Activated T-helper 17 cell treated with anti-CD3 and anti-CD28 coated beads, Interleukin-2, amount 50 U/mL, for 72 hours (primary cell): Measurements from ENCODE around the gene CACNA1H. TPM values are rescaled to one million over a fixed set of nuclear protein-coding genes. Genes with fewer than 3 reads are reported as not detected.
"Not testable (repeated sequence)": the region's sequence is repeated elsewhere in the genome, so short reads cannot be mapped to it uniquely, and the experiment has no call there.

Experiments used
- ATAC-seq: fragments of 150-1000 bp; cut with Tn5 transposase; replicated peaks from 2 replicates; pipeline ENCODE4 v1.10.0; 2021; ENCODE audit warnings: mild to moderate bottlenecking, moderate library complexity
- H3K27ac Mint-ChIP-seq: one replicate; pipeline ENCODE4 v1.8.0; 2022; ENCODE audit warnings: mixed read lengths
- H3K27me3 Mint-ChIP-seq: one replicate; pipeline ENCODE4 v1.8.0; 2022; ENCODE audit warnings: mixed read lengths
- H3K36me3 Mint-ChIP-seq: one replicate; pipeline ENCODE4 v1.8.0; 2022; ENCODE audit warnings: low read depth, mild to moderate bottlenecking, mixed read lengths
- H3K4me1 Mint-ChIP-seq: one replicate; pipeline ENCODE4 v1.8.0; 2022; ENCODE audit warnings: mixed read lengths
- H3K4me3 Mint-ChIP-seq: one replicate; pipeline ENCODE4 v1.8.0; 2022; ENCODE audit warnings: mild to moderate bottlenecking, mixed read lengths
- H3K9me3 Mint-ChIP-seq: one replicate; pipeline ENCODE4 v1.8.0; 2022; ENCODE audit warnings: mixed read lengths
- total RNA-seq, 2 donors: library from RNA; stranded (reverse); gene quantifications; one replicate each; pipeline ENCODE4 v1.2.3, GENCODE V29; 2022

CACNA1H gene
- total RNA-seq, 2 donors from 2014 or later, result 1.4 to 1.9 TPM

DNA sequence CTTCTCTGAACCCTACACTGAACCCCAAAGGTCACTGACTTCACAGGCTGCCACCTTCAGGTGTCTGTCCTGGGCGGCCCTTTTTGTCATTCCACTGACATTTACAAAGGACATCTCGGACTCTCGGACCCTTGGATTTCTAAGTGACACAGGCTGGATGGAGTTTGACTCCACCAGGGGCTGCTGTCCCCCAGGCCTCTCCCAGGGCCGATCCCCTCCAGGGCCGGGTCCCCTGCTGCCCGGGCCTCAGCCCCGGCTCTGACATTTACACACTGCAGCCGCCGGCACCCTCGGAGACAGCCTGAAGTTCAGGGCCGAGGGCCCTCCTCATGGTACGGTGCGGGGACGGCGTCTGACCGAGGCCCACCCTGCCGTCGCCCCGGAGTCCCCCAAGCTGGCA, 24.1 kb downstream of the CACNA1H start:
- no peak for ATAC-seq
- H3K4me3 Mint-ChIP-seq, result no peak overlapping the region
- no peaks in the 10 kb centered on the region for H3K4me1 Mint-ChIP-seq
- H3K27me3 Mint-ChIP-seq, result no peaks in the 10 kb centered on the region
- no peaks in the 10 kb centered on the region for H3K36me3 Mint-ChIP-seq
- H3K9me3 Mint-ChIP-seq, result no peaks in the 10 kb centered on the region
- no peak overlapping the region for H3K27ac Mint-ChIP-seq

DNA sequence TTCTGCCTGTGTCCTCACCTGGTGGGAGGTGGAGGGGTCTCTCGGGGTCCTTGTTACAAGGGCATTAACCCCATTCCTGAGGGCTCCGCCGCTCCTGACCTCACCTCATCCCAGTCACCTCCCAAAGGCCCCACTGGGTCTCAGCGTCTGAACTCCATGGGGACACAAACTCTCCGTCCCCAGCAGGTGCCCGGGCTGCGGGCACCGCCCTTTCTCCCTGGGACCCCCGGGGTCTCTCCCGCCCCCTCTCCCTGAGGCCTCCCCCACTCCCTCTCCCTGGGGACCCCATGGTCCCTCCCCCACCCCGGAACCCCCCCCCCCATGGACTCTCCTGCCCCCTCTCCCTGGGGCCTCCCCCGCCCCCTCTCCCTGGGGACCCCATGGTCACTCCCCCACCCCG, 24.8 kb downstream of the CACNA1H start:
- H3K36me3 Mint-ChIP-seq, result no peaks in the 10 kb centered on the region
- no peaks in the 10 kb centered on the region for H3K4me1 Mint-ChIP-seq
- H3K9me3 Mint-ChIP-seq, result no peaks in the 10 kb centered on the region
- H3K27me3 Mint-ChIP-seq, result no peaks in the 10 kb centered on the region
- no peak for ATAC-seq
- H3K27ac Mint-ChIP-seq, result no peak overlapping the region
- no peak overlapping the region for H3K4me3 Mint-ChIP-seq

DNA sequence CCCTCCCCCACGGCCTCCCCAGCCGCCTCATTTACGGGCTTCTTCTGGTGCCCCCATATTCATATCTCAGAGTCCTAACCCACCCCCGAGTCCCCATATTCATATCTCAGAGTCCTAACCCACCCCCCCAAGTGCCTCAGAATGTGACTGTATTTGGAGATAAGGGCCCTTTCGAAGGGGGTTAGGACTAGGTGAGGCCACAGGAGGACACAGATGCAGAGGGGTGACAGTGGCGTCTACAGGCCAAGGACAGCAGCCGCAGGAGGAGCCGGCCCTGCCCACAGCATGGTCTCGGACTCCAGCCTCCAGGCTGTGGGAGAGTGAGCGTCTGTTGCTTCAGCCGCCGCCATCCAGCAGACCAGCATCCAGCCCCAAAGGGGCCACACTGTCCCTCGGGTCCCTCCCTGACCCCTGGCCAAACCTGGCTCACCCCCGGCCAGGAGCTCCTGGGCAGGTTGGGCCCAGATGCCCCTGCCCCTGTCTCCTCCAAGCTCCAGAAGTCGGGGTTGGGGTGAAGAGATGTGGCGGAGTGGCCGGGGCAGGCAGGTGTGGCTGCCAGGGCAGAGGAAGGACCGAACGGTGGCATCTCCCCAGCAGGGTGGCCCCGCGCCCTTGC, 25.5 kb downstream of the CACNA1H start:
- H3K36me3 Mint-ChIP-seq, result no peaks in the 10 kb centered on the region
- H3K4me3 Mint-ChIP-seq, result no peak overlapping the region
- H3K27me3 Mint-ChIP-seq, result no peaks in the 10 kb centered on the region
- no peaks in the 10 kb centered on the region for H3K4me1 Mint-ChIP-seq
- no peak overlapping the region for H3K27ac Mint-ChIP-seq
- H3K9me3 Mint-ChIP-seq, result no peaks in the 10 kb centered on the region
- no peak for ATAC-seq

DNA sequence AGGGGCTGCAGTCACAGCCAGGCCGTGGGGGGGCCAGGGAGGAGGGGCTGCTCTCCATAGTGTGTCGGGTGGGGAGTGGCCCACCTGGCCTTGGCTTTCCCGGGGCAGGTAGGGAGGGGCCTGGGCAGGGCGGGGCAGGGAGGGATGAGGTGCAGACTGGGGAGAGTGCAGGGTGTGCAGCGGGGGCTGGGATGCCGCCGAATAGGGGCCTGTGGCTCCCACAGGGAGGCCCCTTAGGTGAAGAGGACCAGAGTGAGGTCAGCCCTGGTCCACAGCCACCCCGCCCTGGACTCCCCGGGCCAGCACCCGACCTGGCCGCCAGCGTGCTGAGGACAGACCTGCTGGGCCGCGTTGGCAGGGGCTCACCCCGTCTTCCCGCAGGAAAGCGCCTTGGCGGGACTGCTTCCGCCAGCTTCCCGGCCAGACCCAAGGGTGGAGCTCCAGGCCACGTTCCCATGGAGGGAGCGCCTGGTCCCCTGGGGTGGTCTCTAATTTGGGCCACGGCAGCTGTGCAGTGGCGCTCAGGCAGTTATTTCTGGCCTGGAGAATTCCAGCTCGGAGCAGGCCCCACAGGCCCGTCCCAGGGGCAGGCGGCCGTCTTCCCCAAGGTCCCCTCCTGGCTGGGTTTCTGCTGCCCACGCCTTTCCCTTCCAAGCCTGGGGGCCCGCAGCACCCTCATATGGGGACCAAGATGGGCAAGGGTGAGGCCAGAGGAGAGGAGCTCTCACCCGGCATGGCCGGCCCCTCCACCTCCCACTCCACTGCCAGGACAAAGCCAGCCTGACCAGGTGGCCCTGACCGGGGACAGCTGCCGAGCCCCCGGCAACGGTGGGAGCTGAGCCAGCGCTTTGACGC, 27.9 kb downstream of the CACNA1H start:
- no peaks in the 10 kb centered on the region for H3K4me1 Mint-ChIP-seq
- no peaks in the 10 kb centered on the region for H3K27me3 Mint-ChIP-seq
- no peaks in the 10 kb centered on the region for H3K36me3 Mint-ChIP-seq
- no peak for ATAC-seq
- H3K27ac Mint-ChIP-seq, result no peak overlapping the region
- no peak overlapping the region for H3K4me3 Mint-ChIP-seq
- H3K9me3 Mint-ChIP-seq, result no peaks in the 10 kb centered on the region

DNA sequence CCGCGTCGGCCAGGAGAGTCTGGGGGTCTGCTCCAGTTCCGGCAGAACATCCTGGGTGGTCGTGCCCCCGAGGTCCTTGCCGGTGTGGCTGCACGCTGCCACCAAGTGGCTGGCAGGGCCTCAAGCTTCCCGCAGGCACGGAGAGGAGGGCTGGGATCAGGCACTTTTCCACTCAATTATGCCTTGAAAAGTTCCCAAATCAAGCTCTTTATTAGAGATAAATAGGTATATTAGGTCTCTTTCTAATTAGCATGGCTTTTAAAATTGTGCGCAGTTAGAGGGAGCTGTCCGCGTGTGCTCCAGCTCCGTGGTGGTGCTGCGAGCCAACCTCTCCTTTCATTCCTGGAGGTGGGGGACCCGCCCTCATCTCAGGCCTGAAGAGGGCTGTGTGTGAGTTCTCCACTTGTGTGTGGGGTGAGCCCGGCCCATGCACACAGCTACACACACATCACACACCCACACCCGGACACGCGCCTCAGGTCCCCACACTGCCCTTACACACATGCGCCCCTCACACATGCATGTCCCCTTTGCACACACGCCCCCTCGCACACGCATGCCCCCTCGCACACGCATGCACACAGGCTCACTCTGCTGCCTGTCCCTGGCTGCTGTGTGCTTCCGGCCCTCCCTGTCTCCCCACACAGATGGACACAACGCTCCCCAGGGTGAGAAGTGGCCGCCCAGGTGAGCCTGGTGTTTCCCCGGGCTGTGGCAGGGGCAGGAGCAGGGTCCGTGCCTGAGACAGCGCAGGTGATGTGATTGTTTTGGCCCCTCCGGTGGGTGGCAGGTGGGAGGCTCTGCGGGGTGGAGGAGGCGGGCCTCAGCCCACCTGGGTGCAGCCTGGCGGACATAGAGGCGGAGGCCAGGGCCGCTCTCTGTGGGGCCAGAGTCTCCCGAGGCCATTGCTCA, 28.8 kb downstream of the CACNA1H start:
- Mint-ChIP-seq H3K9me3 (no peaks in the 10 kb centered on the region), H3K36me3 (no peaks in the 10 kb centered on the region), H3K4me1 (no peaks in the 10 kb centered on the region), H3K27me3 (no peaks in the 10 kb centered on the region), H3K27ac (no peak overlapping the region), H3K4me3 (no peak overlapping the region)
- ATAC-seq, result no peak

DNA sequence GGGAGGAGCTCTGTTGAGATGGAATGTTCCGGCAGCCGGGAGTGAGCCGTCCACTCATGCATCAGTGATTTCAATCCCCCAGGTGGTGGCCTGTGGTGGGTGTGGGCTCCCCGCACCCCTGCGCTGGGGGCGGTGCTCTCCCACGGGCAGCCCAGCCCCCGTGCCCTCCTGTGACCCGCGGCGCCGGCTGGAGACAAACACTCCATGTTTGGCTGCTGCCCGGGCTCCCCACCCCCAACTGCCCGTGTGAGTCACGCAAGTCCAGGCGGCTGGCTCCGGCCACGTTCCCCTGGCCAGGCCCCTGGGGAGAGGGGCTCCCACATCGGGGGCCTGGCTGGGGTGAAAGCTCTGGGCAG, 29.4 kb downstream of the CACNA1H start:
- Mint-ChIP-seq H3K4me1 (no peaks in the 10 kb centered on the region), H3K36me3 (no peaks in the 10 kb centered on the region), H3K27ac (no peak overlapping the region), H3K9me3 (no peaks in the 10 kb centered on the region), H3K4me3 (no peak overlapping the region), H3K27me3 (no peaks in the 10 kb centered on the region)
- ATAC-seq, result no peak

DNA sequence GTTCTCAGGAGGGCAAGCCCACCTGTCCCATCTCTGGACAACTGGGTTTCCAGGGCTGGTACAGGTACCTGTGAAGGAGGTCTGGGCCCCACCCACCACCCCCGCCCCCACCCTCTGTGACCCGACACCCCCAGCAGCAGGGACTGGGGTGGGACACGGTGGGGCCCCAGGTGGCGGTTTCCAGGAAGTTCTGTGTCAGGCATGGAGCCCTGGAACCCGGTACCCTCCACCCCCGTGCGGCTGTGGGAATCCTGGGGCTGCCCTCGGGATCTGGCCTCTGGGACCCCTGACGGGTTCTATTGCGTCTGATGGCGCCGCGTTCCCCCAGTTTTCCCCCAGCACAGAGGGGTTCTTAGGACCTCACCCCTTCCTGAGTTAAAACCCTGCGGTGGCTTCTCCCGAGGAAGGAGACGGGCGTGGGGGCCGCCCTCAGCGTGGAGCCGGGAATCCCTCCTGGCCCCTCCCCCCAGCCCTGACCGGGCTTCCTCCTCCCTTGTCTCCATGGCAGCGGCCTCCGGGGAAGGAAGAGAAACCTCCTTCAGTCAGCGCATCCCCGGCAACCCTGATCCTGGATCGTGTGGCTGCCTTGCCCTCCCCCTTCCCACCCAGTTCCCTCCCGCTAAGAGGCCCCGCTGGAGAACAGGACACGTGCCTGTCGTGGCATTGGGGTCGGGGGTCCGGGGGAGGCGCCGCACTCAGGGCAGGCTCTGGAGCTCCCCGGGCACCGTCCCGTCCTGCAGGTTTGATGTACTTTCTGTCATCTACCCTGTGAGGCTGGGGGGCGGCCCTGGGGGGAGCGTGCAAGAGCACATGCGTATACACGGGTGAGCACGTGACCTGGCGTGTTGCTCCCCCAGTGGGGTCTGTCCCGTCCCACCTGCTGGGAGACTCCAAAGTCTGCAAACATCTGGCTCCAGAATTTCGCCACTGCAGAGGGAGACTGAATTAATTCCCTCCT, 30.3 kb downstream of the CACNA1H start:
- no peak for ATAC-seq
- Mint-ChIP-seq H3K27ac (no peak overlapping the region), H3K27me3 (no peaks in the 10 kb centered on the region)

DNA sequence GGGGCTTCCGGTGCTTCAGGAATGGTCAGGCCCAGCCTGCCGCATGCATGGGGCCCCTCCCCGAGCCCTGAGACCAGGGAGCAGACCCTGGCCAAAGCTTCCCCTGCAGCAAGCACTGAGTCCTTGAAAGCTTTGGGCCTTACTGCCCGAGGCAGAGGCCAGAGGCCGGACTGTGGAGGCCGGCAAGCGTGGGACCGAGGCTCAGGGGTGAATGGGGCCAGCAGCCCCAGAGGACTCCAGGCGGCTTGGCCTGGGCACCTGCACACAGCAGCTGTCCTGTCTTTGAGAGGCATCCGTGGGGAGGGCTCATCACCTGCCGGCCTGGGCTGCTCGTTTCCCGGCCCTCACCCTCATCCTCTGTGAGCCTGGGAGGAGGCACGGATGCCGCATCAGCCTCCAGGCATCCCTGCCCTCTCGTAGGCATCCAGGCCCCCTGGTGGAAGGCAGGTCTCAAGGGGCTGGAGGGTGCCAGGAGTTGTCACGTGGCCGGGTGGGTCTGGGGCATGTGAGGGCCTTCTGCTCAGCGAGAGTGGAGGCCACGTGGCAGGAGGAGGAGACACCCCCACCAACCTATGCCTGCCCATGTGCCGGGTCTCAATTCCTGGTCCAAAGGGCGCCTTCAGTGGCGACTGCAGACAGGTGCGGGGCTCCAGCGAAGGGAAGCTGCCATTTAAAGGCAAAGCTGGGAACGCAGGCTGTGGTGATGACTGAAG, 31.4 kb downstream of the CACNA1H start:
- ATAC-seq, result no peak
- no peaks in the 10 kb centered on the region for H3K9me3 Mint-ChIP-seq
- no peak overlapping the region for H3K4me3 Mint-ChIP-seq
- H3K4me1 Mint-ChIP-seq, result no peaks in the 10 kb centered on the region
- no peaks in the 10 kb centered on the region for H3K27me3 Mint-ChIP-seq
- H3K36me3 Mint-ChIP-seq, result no peaks in the 10 kb centered on the region
- H3K27ac Mint-ChIP-seq, result no peak overlapping the region

More for the DNA sequence above, 30.3 kb downstream of the CACNA1H start:
- no peaks in the 10 kb centered on the region for H3K36me3 Mint-ChIP-seq
- no peaks in the 10 kb centered on the region for H3K9me3 Mint-ChIP-seq
- no peak overlapping the region for H3K4me3 Mint-ChIP-seq
- H3K4me1 Mint-ChIP-seq, result no peaks in the 10 kb centered on the region

DNA sequence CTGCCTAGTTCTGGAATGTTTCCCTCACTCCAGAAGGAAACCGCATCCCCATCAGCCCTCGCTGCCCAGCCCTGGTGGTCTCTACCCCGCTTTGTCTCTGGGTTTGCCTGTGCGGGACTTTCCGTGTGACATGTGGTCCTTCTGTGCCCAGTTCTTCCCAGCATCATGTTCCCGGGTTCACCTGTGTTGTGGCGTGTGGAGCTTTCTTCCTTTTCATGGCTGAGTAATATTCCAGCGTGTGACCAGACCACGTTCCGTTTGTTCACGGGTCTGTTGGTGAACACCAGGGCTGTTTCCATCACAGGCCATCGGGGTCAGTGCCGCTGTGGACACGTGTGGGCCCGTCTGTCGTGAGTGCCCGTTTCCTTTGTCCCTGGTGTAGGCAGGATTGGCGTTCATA, 32.1 kb downstream of the CACNA1H start:
- Mint-ChIP-seq H3K36me3 (no peaks in the 10 kb centered on the region), H3K4me1 (no peaks in the 10 kb centered on the region), H3K9me3 (no peaks in the 10 kb centered on the region), H3K27me3 (no peaks in the 10 kb centered on the region), H3K27ac (no peak overlapping the region), H3K4me3 (no peak overlapping the region)
- ATAC-seq, result no peak

DNA sequence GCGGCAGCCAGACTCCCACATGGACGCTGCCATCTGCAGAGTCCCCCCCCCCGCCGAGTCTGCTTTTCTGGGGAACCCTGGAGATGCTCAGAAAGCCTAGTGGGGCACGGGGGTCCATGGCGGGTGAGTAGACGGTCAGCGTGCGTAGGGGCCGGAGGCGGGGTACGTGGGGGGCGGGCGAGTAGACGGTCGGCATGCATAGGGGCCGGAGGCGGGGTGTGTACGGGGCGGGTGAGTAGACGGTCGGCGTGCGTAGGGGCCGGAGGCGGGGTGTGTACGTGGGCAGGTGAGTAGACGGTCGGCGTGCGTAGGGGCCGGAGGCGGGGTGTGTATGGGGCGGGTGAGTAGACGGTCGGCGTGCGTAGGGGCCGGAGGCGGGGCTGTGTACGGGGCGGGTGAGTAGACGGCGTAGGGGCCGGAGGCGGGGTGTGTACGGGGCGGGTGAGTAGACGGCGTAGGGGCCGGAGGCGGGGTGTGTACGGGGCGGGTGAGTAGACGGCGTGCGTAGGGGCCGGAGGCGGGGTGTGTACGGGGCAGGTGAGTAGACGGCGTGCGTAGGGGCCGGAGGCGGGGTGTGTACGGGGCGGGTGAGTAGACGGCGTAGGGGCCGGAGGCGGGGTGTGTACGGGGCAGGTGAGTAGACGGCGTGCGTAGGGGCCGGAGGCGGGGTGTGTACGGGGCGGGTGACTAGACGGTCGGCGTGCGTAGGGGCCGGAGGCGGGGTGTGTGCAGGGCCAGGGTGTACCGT, 32.7 kb downstream of the CACNA1H start:
- not testable (repeated sequence) for ATAC-seq, H3K4me3 Mint-ChIP-seq, H3K27me3 Mint-ChIP-seq

DNA sequence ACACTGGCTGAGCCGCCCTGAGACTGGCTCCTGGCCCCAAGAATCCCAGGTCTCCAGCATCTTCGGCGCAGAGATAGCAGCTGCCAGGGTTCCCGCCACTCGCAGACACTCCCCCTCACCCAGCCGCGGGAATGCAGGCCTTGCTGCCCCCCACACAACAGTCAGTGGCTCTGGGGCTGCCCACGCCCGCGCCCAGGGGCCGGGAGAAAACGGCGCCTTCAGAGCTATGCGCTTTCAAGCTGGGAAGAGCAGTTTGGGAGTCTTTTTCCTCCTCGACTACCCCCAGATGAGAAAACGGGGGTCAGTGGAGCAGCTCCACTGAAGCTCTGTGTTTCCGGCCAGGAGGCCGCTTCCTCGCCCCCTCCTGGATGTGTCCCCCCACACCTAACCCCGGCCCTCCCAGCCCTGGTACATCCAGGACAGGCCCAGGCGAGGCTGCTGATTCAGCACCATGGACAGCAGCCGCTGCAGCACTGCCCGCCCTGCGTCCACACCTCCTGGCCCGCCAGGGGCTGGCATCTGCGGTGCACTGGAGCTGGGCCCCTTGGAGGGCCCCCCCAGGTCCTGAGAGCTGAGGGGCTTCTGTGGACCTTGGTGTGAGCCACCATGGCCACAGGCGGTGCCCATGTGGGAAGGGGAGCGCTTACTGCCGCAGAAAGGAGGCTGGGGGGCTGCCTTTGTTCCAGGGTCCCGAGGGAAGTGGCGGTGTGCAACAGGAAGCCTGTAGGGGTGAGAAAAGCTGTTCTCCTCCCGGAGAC, 35.7 kb downstream of the CACNA1H start:
- Mint-ChIP-seq H3K27me3 (no peaks in the 10 kb centered on the region), H3K27ac (no peak overlapping the region), H3K36me3 (no peaks in the 10 kb centered on the region), H3K4me3 (no peak overlapping the region), H3K4me1 (no peaks in the 10 kb centered on the region), H3K9me3 (no peaks in the 10 kb centered on the region)
- ATAC-seq, result peak; percentile 52

More for the DNA sequence above, 32.7 kb downstream of the CACNA1H start:
- H3K9me3 Mint-ChIP-seq, H3K4me1 Mint-ChIP-seq, H3K27ac Mint-ChIP-seq, H3K36me3 Mint-ChIP-seq: not testable (repeated sequence)

DNA sequence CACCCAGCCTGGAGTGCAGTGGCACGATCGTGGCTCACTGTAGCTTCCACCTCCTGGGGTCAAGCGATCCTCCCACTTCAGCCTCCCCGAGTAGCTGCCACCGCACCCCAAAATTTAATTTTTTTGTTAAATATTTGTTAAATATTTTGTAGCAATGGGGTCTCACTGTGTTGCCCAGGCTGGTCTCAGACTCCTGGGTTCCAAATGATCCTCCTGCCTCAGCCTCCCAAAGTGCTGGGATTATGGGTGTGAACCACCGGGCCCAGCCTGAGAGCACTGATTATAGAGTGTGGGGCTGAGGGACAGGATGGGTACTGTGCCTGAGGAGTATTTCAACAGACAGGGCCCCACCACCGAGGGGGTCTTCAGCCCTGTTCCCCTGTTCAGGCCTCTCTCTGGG, 36.5 kb downstream of the CACNA1H start:
- H3K36me3 Mint-ChIP-seq, result no peaks in the 10 kb centered on the region
- no peak for ATAC-seq
- no peaks in the 10 kb centered on the region for H3K9me3 Mint-ChIP-seq
- no peaks in the 10 kb centered on the region for H3K4me1 Mint-ChIP-seq
- H3K4me3 Mint-ChIP-seq, result no peak overlapping the region
- H3K27me3 Mint-ChIP-seq, result no peaks in the 10 kb centered on the region
- no peak overlapping the region for H3K27ac Mint-ChIP-seq
